HPDE6-E6E7 (cell line): ENCODE measurements around the gene POMT2.
"Not testable (repeated sequence)": the region's sequence is repeated elsewhere in the genome, so short reads cannot be mapped to it uniquely, and the experiment has no call there.

ENCODE experiments used
- DNase-seq: peaks from one replicate; pipeline ENCODE4 v3.0.0; 2011; ENCODE audit warnings: missing footprints; ENCODE audit errors: extremely low spot score

Gene POMT2

DNA sequence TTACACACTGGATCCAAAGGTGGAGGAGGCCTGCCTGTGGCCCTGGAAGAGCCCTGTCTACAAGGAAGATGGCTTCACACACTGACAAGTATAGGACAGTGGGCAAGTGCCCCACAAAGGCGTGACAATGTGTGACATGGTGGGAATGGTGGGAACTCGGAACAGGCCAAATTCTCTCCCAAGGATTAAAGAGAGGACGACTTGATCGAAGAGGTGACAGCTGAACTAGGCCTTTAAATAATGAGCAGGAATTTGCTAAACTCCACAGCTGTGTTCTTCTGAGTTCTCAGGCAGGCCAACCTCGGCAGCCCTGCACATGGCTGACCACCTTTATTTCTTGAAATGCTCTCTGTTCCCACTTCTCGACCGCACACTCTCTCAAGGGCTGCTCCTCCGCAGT, 23.8 kb downstream of the POMT2 start:
- no peak for DNase-seq

DNA sequence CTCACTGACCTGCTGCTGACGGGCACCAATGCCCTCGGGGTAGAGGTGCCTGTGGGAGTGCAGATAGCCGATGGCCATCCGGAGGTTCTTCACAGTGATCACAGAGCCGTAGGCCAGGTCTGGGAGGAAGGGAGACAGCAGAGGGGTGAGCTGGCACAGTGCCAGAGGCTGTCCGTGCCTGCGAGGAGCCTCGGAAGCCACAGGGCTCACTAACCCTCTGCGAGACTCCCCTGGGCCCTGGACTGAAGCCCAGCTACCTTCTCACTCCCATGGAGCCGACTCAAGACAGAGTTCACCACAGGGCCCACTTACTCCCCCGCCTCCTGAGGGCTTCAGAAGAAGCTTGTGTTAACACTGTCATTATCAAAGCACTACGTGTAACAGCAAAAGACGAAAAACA, 24.5 kb downstream of the POMT2 start:
- no peak for DNase-seq

- no peak for DNase-seq
Measured at GRCh38 chr14:77290705-77291104, 30.0 kb downstream of the POMT2 start.

GRCh38 chr14:77286576-77286975, 34.1 kb downstream of the POMT2 start:
- DNase-seq, result no peak

GRCh38 chr14:77284466-77284865, 36.2 kb downstream of the POMT2 start:
- no peak for DNase-seq

- DNase-seq, result no peak
Measured at GRCh38 chr14:77284066-77284465, 36.6 kb downstream of the POMT2 start.

DNA sequence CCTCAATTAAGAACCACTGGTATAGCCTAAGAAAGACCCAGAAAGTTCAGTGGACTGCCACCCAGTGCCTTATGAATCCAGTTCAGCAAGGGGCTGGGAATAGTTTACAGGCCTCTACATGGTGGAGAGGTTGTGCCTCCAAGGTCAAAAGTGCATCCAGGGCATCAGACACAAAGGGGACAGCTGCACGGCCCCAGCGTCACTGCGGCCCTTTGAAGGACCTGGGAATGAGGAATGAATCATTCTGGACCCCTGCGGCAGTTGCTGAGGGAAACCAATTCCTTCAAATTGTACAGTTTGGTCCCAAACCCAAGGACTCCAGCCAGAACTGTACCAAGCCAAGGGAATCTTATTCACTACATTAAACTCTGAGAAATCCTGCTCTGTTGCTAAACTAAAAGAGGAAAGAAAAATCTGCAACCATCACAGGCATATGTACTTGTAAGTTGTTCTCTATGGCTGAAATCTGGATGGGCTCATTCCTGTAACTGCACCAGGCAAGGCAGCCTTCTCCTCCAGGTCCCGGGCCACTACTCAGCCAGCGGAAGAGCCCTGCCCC, 38.8 kb downstream of the POMT2 start:
- no peak for DNase-seq

- DNase-seq, result not testable (repeated sequence)
Measured at GRCh38 chr14:77280921-77281320, 39.8 kb downstream of the POMT2 start.

DNA sequence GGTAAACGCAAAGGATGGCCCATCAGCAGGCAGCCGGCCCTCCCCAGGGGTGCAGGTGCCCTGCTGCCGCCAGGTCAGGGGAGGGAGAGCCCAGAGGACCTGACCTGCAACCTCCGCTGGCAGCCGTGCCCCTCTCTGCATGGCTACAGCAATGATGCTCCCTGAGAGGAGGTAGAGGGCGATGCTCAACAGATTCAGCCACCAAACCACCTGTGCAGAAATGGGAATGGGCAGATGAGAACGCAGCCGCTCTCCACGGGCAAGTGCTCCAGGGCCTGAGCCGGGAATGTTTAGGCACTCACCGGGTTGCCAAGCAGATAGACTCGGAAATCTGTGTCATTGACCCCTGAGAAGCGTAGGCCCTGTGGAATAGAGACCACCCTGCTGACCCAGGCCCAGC, 41.0 kb downstream of the POMT2 start:
- no peak for DNase-seq

- no peak for DNase-seq
Measured at GRCh38 chr14:77278461-77279230, 42.0 kb downstream of the POMT2 start.

DNA sequence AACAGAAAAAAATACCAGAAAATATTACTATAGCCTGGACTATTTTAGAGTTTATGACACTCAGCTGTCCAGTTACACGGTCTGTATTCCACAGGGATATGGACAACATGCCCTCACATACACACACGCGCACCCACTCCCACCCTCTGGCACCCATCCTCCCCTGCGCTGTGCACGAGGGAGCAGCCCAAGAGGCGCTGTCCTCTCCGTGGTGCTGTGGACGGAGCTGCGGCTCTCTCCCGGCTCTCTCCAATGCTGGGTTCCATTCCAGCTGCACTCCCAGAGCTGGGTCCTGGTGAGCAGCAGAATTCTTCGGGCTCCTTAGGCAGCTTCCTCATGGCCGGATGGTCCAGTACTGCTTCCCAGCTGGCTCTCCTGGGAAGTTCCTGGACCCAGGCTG, 43.7 kb downstream of the POMT2 start:
- no peak for DNase-seq

GRCh38 chr14:77276295-77276935, 44.3 kb downstream of the POMT2 start:
- DNase-seq, result no peak

GRCh38 chr14:77275601-77276017, 45.1 kb downstream of the POMT2 start:
- no peak for DNase-seq

GRCh38 chr14:77275041-77275580, 45.6 kb downstream of the POMT2 start:
- DNase-seq, result no peak

- DNase-seq, result no peak
Measured at GRCh38 chr14:77273796-77274195, 46.9 kb downstream of the POMT2 start.

- no peak for DNase-seq
Measured at GRCh38 chr14:77272261-77272660, 48.4 kb downstream of the POMT2 start.

- no peak for DNase-seq
Measured at GRCh38 chr14:77271113-77271710, 49.5 kb downstream of the POMT2 start, which contains the start of gene NGB. Gene NGB, minus strand, starts transcription at chr14:77271206. Its CDS starts 269 bp downstream, at chr14:77270937.

DNA sequence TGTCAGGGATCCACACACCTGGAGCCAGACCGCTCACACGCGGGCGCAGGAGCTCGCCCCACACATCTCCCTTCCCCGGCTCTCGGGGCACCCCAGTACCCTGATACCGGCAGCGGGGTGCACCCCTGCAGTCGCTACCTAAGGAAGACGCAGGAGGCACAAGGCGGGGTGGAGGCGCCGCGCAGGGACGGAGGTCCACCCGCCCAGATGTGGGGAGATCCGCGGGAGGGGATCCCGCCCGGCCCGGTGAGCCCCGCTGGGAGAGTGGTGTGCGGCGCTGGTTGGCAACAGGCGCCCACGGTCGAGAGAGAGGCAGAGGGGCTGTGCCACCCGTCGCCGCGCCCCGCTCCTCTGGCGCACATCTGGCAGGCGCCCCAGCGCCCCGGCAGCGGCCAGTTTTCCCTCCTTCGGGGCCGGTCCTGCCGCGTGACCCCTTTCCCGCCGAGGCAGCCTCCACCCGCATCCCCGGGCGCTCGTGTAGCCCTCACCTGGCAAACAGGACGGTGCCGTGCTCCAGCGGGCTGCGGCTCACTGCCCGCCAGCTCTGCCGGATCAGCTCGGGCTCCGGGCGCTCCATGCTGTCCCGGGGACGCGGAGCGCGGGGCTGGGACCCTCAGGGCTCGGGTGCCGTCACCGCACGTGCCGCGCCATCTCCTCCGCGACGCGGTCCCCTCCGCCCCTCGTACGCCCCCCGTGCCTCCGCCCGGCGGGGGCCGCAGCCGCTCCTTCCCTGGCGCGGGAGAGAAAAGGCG, 50.1 kb downstream of the POMT2 start:
- DNase-seq, result no peak

DNA sequence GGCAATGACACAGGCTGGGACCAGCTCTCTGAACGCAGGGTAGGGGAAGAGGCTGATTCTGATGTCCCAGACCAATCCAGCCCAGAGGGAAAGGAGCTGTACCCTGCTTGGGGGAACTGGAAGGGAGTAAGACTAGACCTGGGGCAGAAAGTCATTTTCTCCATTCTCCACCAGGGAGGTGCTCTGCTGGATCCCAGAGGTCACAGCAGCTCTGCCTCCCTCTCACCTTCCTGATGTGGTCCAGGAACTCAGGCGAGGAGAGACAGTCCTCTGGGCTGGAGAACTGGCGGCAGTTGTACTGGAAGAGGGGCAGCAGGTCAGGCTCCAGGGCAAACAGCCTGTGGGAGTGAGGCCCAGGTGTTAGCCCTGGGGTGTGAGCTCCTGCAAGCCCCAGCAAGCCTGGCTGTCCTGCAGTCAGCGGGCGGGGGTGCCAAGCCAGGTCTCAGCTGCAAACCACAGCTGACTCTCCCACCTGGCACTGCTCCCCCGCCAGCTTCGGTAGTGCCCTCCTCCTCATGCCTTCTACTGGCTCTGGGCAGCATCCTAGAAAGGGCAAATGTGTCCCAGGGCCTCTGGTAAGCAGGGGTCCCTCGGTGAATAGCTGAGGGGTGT, 51.6 kb downstream of the POMT2 start:
- peak; percentile 47 for DNase-seq

GRCh38 chr14:77267937-77268699, 52.6 kb downstream of the POMT2 start:
- no peak for DNase-seq
